ENCODE measurements around the gene FRMD5.
"Not testable (repeated sequence)": the region's sequence is repeated elsewhere in the genome, so short reads cannot be mapped to it uniquely, and the experiment has no call there.

FRMD5 gene

GRCh38 chr15:43828061-43828657, 366.9 kb downstream of the FRMD5 start:
- H3K4me3 ChIP-seq (replicated peaks; ENCODE audit: low read depth, low read length) = peak overlapping the region; percentile 70
- TF ChIP-seq CTCF (IDR thresholded peaks at IDR 0.05; ENCODE audit: low read depth, low read length, missing control alignments) = no peak
- no peak for DNase-seq (ENCODE audit: extremely low read depth, low read depth)

- TF ChIP-seq CTCF (IDR thresholded peaks at IDR 0.05; ENCODE audit: low read depth, low read length, missing control alignments) = no peak
- peak; percentile 39 for DNase-seq (ENCODE audit: extremely low read depth, low read depth)
- H3K4me3 ChIP-seq (replicated peaks; ENCODE audit: low read depth, low read length) = peak within 1 kb of the TSS; percentile 70
Measured at GRCh38 chr15:43826508-43827341, 368.3 kb downstream of the FRMD5 start, which contains the start of gene WDR76. WDR76 (plus strand) TSS chr15:43827002; CDS start chr15:43827033, 31 bp downstream.

GRCh38 chr15:43826029-43826507, 369.0 kb downstream of the FRMD5 start:
- no peak for DNase-seq (ENCODE audit: extremely low read depth, low read depth)
- no peak for TF ChIP-seq CTCF (IDR thresholded peaks at IDR 0.05; ENCODE audit: low read depth, low read length, missing control alignments)
- H3K4me3 ChIP-seq (replicated peaks; ENCODE audit: low read depth, low read length) = peak overlapping the region; percentile 70; the same call in 1 of the 2 replicates

GRCh38 chr15:43825305-43825704, 369.8 kb downstream of the FRMD5 start:
- not testable (repeated sequence) for H3K4me3 ChIP-seq (replicated peaks; ENCODE audit: low read depth, low read length); DNase-seq (ENCODE audit: extremely low read depth, low read depth)

- no peak for TF ChIP-seq CTCF (IDR thresholded peaks at IDR 0.05; ENCODE audit: low read depth, low read length, missing control alignments)
- H3K4me3 ChIP-seq (replicated peaks; ENCODE audit: low read depth, low read length) = peak within 1 kb of the TSS; percentile 87
- DNase-seq (ENCODE audit: extremely low read depth, low read depth) = peak; percentile 94
Measured at GRCh38 chr15:43824302-43825246, 370.5 kb downstream of the FRMD5 start, which contains the start of gene MFAP1. MFAP1 (minus strand) TSS chr15:43824690; CDS start chr15:43824569, 121 bp downstream.

- TF ChIP-seq CTCF (IDR thresholded peaks at IDR 0.05; ENCODE audit: low read depth, low read length, missing control alignments) = no peak
- no peak overlapping the region for H3K4me3 ChIP-seq (replicated peaks; ENCODE audit: low read depth, low read length)
Measured at GRCh38 chr15:43821505-43821904, 373.6 kb downstream of the FRMD5 start.

More at GRCh38 chr15:43821505-43821904, 373.6 kb downstream of the FRMD5 start:
- no peak for DNase-seq (ENCODE audit: extremely low read depth, low read depth)
